ENCODE measurements around the gene KIF1A.

KIF1A gene

GRCh38 chr2:240835528-240835927 is 15.5 kb upstream of the KIF1A start:
- Histone ChIP-seq H4K20me1 (ENCODE audit: insufficient read depth, low read length) (no peaks in the 10 kb centered on the region), H3F3A (ENCODE audit: insufficient read depth, low read length) (no peaks in the 10 kb centered on the region), H3K27me3 (replicated peaks; ENCODE audit: insufficient read depth, low read length) (peaks cover 66% of the 10 kb centered on the region), H3K4me1 (ENCODE audit: low read length) (no peaks in the 10 kb centered on the region), H3K9me3 (replicated peaks; ENCODE audit: insufficient read depth, low read length) (no peaks in the 10 kb centered on the region), H3K27ac (ENCODE audit: low read length) (no peak overlapping the region), H3K9me2 (replicated peaks; ENCODE audit: insufficient read depth, low read length) (no peaks in the 10 kb centered on the region), H3K4me2 (ENCODE audit: low read depth, low read length) (no peak overlapping the region), H3K4me3 (ENCODE audit: low read length) (no peak overlapping the region), H3K36me3 (replicated peaks; ENCODE audit: insufficient read depth, low read length) (no peaks in the 10 kb centered on the region), H3K79me2 (ENCODE audit: low read length) (no peaks in the 10 kb centered on the region), H3K9ac (ENCODE audit: low read length) (no peak overlapping the region), H2AFZ (ENCODE audit: low read length) (no peak overlapping the region)
- no peak for DNase-seq
- TF ChIP-seq EZH2 (optimal IDR thresholded peaks at IDR 0.05; ENCODE audit: low read depth, low read length) (no peak), EZH2phosphoT487 (IDR thresholded peaks at IDR 0.05; ENCODE audit: low read length) (no peak), CTCF (IDR thresholded peaks at IDR 0.05; ENCODE audit: low read length) (no peak)

- no peak overlapping the region for H3K4me2 ChIP-seq (ENCODE audit: low read depth, low read length)
- H3K9me2 ChIP-seq (replicated peaks; ENCODE audit: insufficient read depth, low read length): no peaks in the 10 kb centered on the region
- H3F3A ChIP-seq (ENCODE audit: insufficient read depth, low read length): no peaks in the 10 kb centered on the region
- no peak overlapping the region for H3K9ac ChIP-seq (ENCODE audit: low read length)
- H3K4me3 ChIP-seq (ENCODE audit: low read length): no peak overlapping the region
- no peaks in the 10 kb centered on the region for H3K4me1 ChIP-seq (ENCODE audit: low read length)
- no peak for TF ChIP-seq CTCF (IDR thresholded peaks at IDR 0.05; ENCODE audit: low read length)
- TF ChIP-seq EZH2 (optimal IDR thresholded peaks at IDR 0.05; ENCODE audit: low read depth, low read length): no peak
- TF ChIP-seq EZH2phosphoT487 (IDR thresholded peaks at IDR 0.05; ENCODE audit: low read length): no peak
- H3K27me3 ChIP-seq (replicated peaks; ENCODE audit: insufficient read depth, low read length): peaks cover 66% of the 10 kb centered on the region
- no peaks in the 10 kb centered on the region for H3K79me2 ChIP-seq (ENCODE audit: low read length)
- no peaks in the 10 kb centered on the region for H3K9me3 ChIP-seq (replicated peaks; ENCODE audit: insufficient read depth, low read length)
- no peaks in the 10 kb centered on the region for H4K20me1 ChIP-seq (ENCODE audit: insufficient read depth, low read length)
- no peaks in the 10 kb centered on the region for H3K36me3 ChIP-seq (replicated peaks; ENCODE audit: insufficient read depth, low read length)
- DNase-seq: no peak
- H2AFZ ChIP-seq (ENCODE audit: low read length): no peak overlapping the region
- no peak overlapping the region for H3K27ac ChIP-seq (ENCODE audit: low read length)
Measured at GRCh38 chr2:240834377-240834975, 14.5 kb upstream of the KIF1A start.

GRCh38 chr2:240833724-240834285 is 13.8 kb upstream of the KIF1A start:
- no peak overlapping the region for H3K4me3 ChIP-seq (ENCODE audit: low read length)
- H3K4me2 ChIP-seq (ENCODE audit: low read depth, low read length): no peak overlapping the region
- no peaks in the 10 kb centered on the region for H3K9me3 ChIP-seq (replicated peaks; ENCODE audit: insufficient read depth, low read length)
- H3F3A ChIP-seq (ENCODE audit: insufficient read depth, low read length): no peaks in the 10 kb centered on the region
- H3K79me2 ChIP-seq (ENCODE audit: low read length): no peaks in the 10 kb centered on the region
- no peak overlapping the region for H3K27ac ChIP-seq (ENCODE audit: low read length)
- H3K4me1 ChIP-seq (ENCODE audit: low read length): no peaks in the 10 kb centered on the region
- H2AFZ ChIP-seq (ENCODE audit: low read length): no peak overlapping the region
- no peaks in the 10 kb centered on the region for H3K9me2 ChIP-seq (replicated peaks; ENCODE audit: insufficient read depth, low read length)
- no peaks in the 10 kb centered on the region for H4K20me1 ChIP-seq (ENCODE audit: insufficient read depth, low read length)
- peaks cover 66% of the 10 kb centered on the region for H3K27me3 ChIP-seq (replicated peaks; ENCODE audit: insufficient read depth, low read length)
- H3K36me3 ChIP-seq (replicated peaks; ENCODE audit: insufficient read depth, low read length): no peaks in the 10 kb centered on the region
- TF ChIP-seq EZH2 (optimal IDR thresholded peaks at IDR 0.05; ENCODE audit: low read depth, low read length) (no peak), CTCF (IDR thresholded peaks at IDR 0.05; ENCODE audit: low read length) (no peak), EZH2phosphoT487 (IDR thresholded peaks at IDR 0.05; ENCODE audit: low read length) (no peak)
- DNase-seq: no peak
- no peak overlapping the region for H3K9ac ChIP-seq (ENCODE audit: low read length)

Measured in MM.1S (cell line).